ENCODE results near the gene AMMECR1. TPM values are rescaled to one million over a fixed set of nuclear protein-coding genes. Genes with fewer than 3 reads are reported as not detected.

Gene AMMECR1
- total RNA-seq, 2 experiments from 2014 or later, result 7.8 to 7.9 TPM

GRCh38 chrX:110167952-110168451 is 149.9 kb downstream of the AMMECR1 start:
- ATAC-seq (ENCODE audit: poor library complexity) (peak; percentile 46), DNase-seq (peak; percentile 19 to 66 (median 39))
- Histone ChIP-seq H3K27me3 (ENCODE audit: control insufficient read depth in 1 of 2, insufficient read depth in 2 of 2, low read length in 2 of 2) (no peaks in the 10 kb centered on the region), H3K4me1 (ENCODE audit: insufficient read depth, low read length) (peaks cover 6% of the 10 kb centered on the region), H3K4me3 (ENCODE audit: low read length) (no peak overlapping the region), H3K9me3 (ENCODE audit: control insufficient read depth in 1 of 2, insufficient read depth in 1 of 2, low read length in 2 of 2) (no peaks in the 10 kb centered on the region), H3K36me3 (ENCODE audit: insufficient read depth, low read length) (peaks cover 5% of the 10 kb centered on the region), H3K27ac (ENCODE audit: low read depth in 1 of 2, low read length in 2 of 2) (no peak overlapping the region)
- no peak overlapping the region for H3K4me3 Mint-ChIP-seq
- H3K9me3 Mint-ChIP-seq, result no peaks in the 10 kb centered on the region
- peak; percentile 51 for TF ChIP-seq CTCF (IDR thresholded peaks at IDR 0.05)
- ChIA-PET CTCF (interaction anchor here (1.0 to 1.6 kb wide), 4 partner anchors 9 to 239 kb away, joined by 3 read pairs; no protein-coding TSS in a partner anchor), POLR2A (interaction anchor here (2.5 kb wide), 1 partner anchor 150 kb away, joined by 11 read pairs; the partner anchor contains the start of gene AMMECR1)
- intact Hi-C loops (cut with DNase I, micrococcal nuclease), result loop anchor here in 1 of 2 experiments (5.0 kb wide), 2 partner anchors 149 to 674 kb away; partner anchors contain the start of gene AMMECR1
- H3K27ac Mint-ChIP-seq, result no peak overlapping the region
- peaks cover 5% of the 10 kb centered on the region for H3K4me1 Mint-ChIP-seq (ENCODE audit: low read depth)
- H3K36me3 Mint-ChIP-seq (ENCODE audit: low read depth), result peaks cover 15% of the 10 kb centered on the region
- H3K27me3 Mint-ChIP-seq, result no peaks in the 10 kb centered on the region

- H3K4me3 Mint-ChIP-seq, result no peak overlapping the region
- peaks cover 10% of the 10 kb centered on the region for H3K4me1 Mint-ChIP-seq (ENCODE audit: low read depth)
- no peaks in the 10 kb centered on the region for H3K27me3 Mint-ChIP-seq
- no peak overlapping the region for H3K27ac ChIP-seq (ENCODE audit: low read depth in 1 of 2, low read length in 2 of 2)
- intact Hi-C loops (cut with DNase I, micrococcal nuclease), result no loop called here
- peaks cover 12% of the 10 kb centered on the region for H3K4me1 ChIP-seq (ENCODE audit: insufficient read depth, low read length)
- H3K27ac Mint-ChIP-seq, result no peak overlapping the region
- H3K36me3 ChIP-seq (ENCODE audit: insufficient read depth, low read length), result no peaks in the 10 kb centered on the region
- H3K27me3 ChIP-seq (ENCODE audit: control insufficient read depth in 1 of 2, insufficient read depth in 2 of 2, low read length in 2 of 2), result no peaks in the 10 kb centered on the region
- POLR2A ChIA-PET, result no interaction called here
- no peaks in the 10 kb centered on the region for H3K36me3 Mint-ChIP-seq (ENCODE audit: low read depth)
- no peak for TF ChIP-seq CTCF (IDR thresholded peaks at IDR 0.05)
- H3K9me3 Mint-ChIP-seq, result no peaks in the 10 kb centered on the region
- CTCF ChIA-PET, result no interaction called here
- no peak for DNase-seq
- H3K9me3 ChIP-seq (ENCODE audit: control insufficient read depth in 1 of 2, insufficient read depth in 1 of 2, low read length in 2 of 2), result no peaks in the 10 kb centered on the region
- H3K4me3 ChIP-seq (ENCODE audit: low read length), result no peak overlapping the region
- no peak for ATAC-seq (ENCODE audit: poor library complexity)
These were observed 154.4 kb downstream of the AMMECR1 start for GRCh38 chrX:110163488-110163887.

GRCh38 chrX:110162867-110163266 is 155.0 kb downstream of the AMMECR1 start:
- no peaks in the 10 kb centered on the region for H3K36me3 ChIP-seq (ENCODE audit: insufficient read depth, low read length)
- peaks cover 10% of the 10 kb centered on the region for H3K4me1 Mint-ChIP-seq (ENCODE audit: low read depth)
- H3K27me3 ChIP-seq (ENCODE audit: control insufficient read depth in 1 of 2, insufficient read depth in 2 of 2, low read length in 2 of 2), result no peaks in the 10 kb centered on the region
- H3K4me3 ChIP-seq (ENCODE audit: low read length), result no peak overlapping the region
- ChIA-PET POLR2A (no interaction called here), CTCF (no interaction called here)
- no peaks in the 10 kb centered on the region for H3K9me3 Mint-ChIP-seq
- intact Hi-C loops (cut with DNase I, micrococcal nuclease), result no loop called here
- H3K27ac Mint-ChIP-seq, result no peak overlapping the region
- no peak for ATAC-seq (ENCODE audit: poor library complexity)
- H3K36me3 Mint-ChIP-seq (ENCODE audit: low read depth), result no peaks in the 10 kb centered on the region
- no peaks in the 10 kb centered on the region for H3K27me3 Mint-ChIP-seq
- H3K4me3 Mint-ChIP-seq, result no peak overlapping the region
- H3K9me3 ChIP-seq (ENCODE audit: control insufficient read depth in 1 of 2, insufficient read depth in 1 of 2, low read length in 2 of 2), result no peaks in the 10 kb centered on the region
- DNase-seq, result no peak
- H3K4me1 ChIP-seq (ENCODE audit: insufficient read depth, low read length), result peaks cover 10% of the 10 kb centered on the region
- no peak for TF ChIP-seq CTCF (IDR thresholded peaks at IDR 0.05)
- H3K27ac ChIP-seq (ENCODE audit: low read depth in 1 of 2, low read length in 2 of 2), result no peak overlapping the region

Data from CD4-positive, alpha-beta T cell (primary cell).